ENCODE results near the gene UACA.

UACA gene

GRCh38 chr15:70770863-70771262 lies 7.5 kb upstream of the UACA start:
- no peak for DNase-seq
- Histone ChIP-seq H3K9me3 (ENCODE audit: control extremely low read depth in 1 of 5, control insufficient read depth in 4 of 5, insufficient read depth in 2 of 5, low read depth in 1 of 5, low read length in 4 of 5) (no peaks in the 10 kb centered on the region), H3K27ac (ENCODE audit: insufficient read depth in 1 of 2, low read depth in 1 of 2, low read length in 2 of 2, poor library complexity in 1 of 2, severe bottlenecking in 2 of 2) (no peak overlapping the region), H3K27me3 (replicated peaks in 2 of 5; ENCODE audit: control insufficient read depth in 4 of 5, insufficient read depth in 5 of 5, low read length in 4 of 5) (peaks cover 0 to 4% (median 0%) of the 10 kb centered on the region in 5 experiments), H3K4me1 (ENCODE audit: control extremely low read depth in 1 of 4, control insufficient read depth in 4 of 4, insufficient read depth in 4 of 4, low read length in 3 of 4) (peaks cover 0 to 5% (median 3%) of the 10 kb centered on the region in 4 experiments), H3K36me3 (ENCODE audit: control insufficient read depth in 4 of 4, insufficient read depth in 4 of 4, low read length in 3 of 4) (no peaks in the 10 kb centered on the region), H3K4me3 (ENCODE audit: control insufficient read depth in 1 of 7, extremely low read depth in 1 of 7, insufficient read depth in 4 of 7, low read depth in 2 of 7, low read length in 6 of 7) (no peak overlapping the region)
- POLR2A ChIA-PET, result no interaction called here
- 69% methylated on average over 3 of the region's 3 CpGs for WGBS (ENCODE audit: insufficient coverage)
- CTCF ChIA-PET, result interaction anchor here (0.8 kb wide), 1 partner anchor 41 kb away, joined by 3 read pairs; no protein-coding TSS in a partner anchor

GRCh38 chr15:70768257-70768883 lies 5.0 kb upstream of the UACA start:
- ChIA-PET POLR2A (interaction anchor here (0.6 to 1.4 kb wide), 2 partner anchors 11 to 493 kb away, joined by 3 to 4 read pairs; no protein-coding TSS in a partner anchor), CTCF (no interaction called here)
- no peaks in the 10 kb centered on the region for H3K9me3 ChIP-seq (ENCODE audit: control extremely low read depth in 1 of 5, control insufficient read depth in 4 of 5, insufficient read depth in 2 of 5, low read depth in 1 of 5, low read length in 4 of 5)
- no CpG with 5 or more reads among the region's 3 CpGs for WGBS (ENCODE audit: insufficient coverage)
- no peak overlapping the region for H3K27ac ChIP-seq (ENCODE audit: insufficient read depth in 1 of 2, low read depth in 1 of 2, low read length in 2 of 2, poor library complexity in 1 of 2, severe bottlenecking in 2 of 2)
- peak; percentile 21 to 48 (median 43) for DNase-seq
- H3K4me3 ChIP-seq (ENCODE audit: control insufficient read depth in 1 of 7, extremely low read depth in 1 of 7, insufficient read depth in 4 of 7, low read depth in 2 of 7, low read length in 6 of 7), result peak overlapping the region in 2 of 7 experiments; percentile 52 to 61
- peaks cover 4 to 21% (median 14%) of the 10 kb centered on the region in 5 experiments for H3K27me3 ChIP-seq (replicated peaks in 2 of 5; ENCODE audit: control insufficient read depth in 4 of 5, insufficient read depth in 5 of 5, low read length in 4 of 5)
- peaks cover 4 to 14% (median 9%) of the 10 kb centered on the region in 4 experiments for H3K4me1 ChIP-seq (ENCODE audit: control extremely low read depth in 1 of 4, control insufficient read depth in 4 of 4, insufficient read depth in 4 of 4, low read length in 3 of 4)
- no peaks in the 10 kb centered on the region for H3K36me3 ChIP-seq (ENCODE audit: control insufficient read depth in 4 of 4, insufficient read depth in 4 of 4, low read length in 3 of 4)

GRCh38 chr15:70767667-70768066 lies 4.3 kb upstream of the UACA start:
- H3K27ac ChIP-seq (ENCODE audit: insufficient read depth in 1 of 2, low read depth in 1 of 2, low read length in 2 of 2, poor library complexity in 1 of 2, severe bottlenecking in 2 of 2), result no peak overlapping the region
- 86% methylated on average over 1 of the region's 3 CpGs for WGBS (ENCODE audit: insufficient coverage)
- DNase-seq, result no peak

DNA sequence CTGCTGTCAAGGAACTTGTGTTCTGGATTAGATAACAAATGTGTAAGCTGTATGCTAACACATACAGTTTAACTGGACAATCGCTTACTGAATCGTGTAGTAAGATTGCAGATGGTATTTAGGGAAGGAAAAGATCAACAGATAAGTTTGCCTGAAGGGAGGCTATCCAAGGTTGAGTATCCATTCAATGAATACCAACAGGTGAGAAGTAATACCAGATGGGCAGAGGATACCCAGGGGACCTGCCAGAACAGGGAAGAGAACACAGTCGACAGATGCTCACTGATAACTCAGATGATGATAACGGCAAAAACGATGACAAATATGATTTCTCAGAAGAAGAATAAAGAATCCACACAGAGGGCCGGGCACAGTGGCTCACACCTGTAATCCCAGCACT lies 3.2 kb upstream of the UACA start:
- H3K4me1 ChIP-seq (ENCODE audit: control extremely low read depth in 1 of 4, control insufficient read depth in 4 of 4, insufficient read depth in 4 of 4, low read length in 3 of 4), result peaks cover 9 to 27% (median 18%) of the 10 kb centered on the region in 4 experiments
- no peaks in the 10 kb centered on the region for H3K9me3 ChIP-seq (ENCODE audit: control extremely low read depth in 1 of 5, control insufficient read depth in 4 of 5, insufficient read depth in 2 of 5, low read depth in 1 of 5, low read length in 4 of 5)
- H3K4me3 ChIP-seq (ENCODE audit: control insufficient read depth in 1 of 7, extremely low read depth in 1 of 7, insufficient read depth in 4 of 7, low read depth in 2 of 7, low read length in 6 of 7), result no peak overlapping the region
- peaks cover 10 to 34% (median 17%) of the 10 kb centered on the region in 5 experiments for H3K27me3 ChIP-seq (replicated peaks in 2 of 5; ENCODE audit: control insufficient read depth in 4 of 5, insufficient read depth in 5 of 5, low read length in 4 of 5)
- H3K27ac ChIP-seq (ENCODE audit: insufficient read depth in 1 of 2, low read depth in 1 of 2, low read length in 2 of 2, poor library complexity in 1 of 2, severe bottlenecking in 2 of 2), result no peak overlapping the region
- no peaks in the 10 kb centered on the region for H3K36me3 ChIP-seq (ENCODE audit: control insufficient read depth in 4 of 4, insufficient read depth in 4 of 4, low read length in 3 of 4)
- ChIA-PET CTCF (no interaction called here), POLR2A (interaction anchor here (1.4 kb wide), 1 partner anchor 9 kb away, joined by 4 read pairs; no protein-coding TSS in a partner anchor)
- WGBS (ENCODE audit: insufficient coverage), result 83% methylated on average over 5 of the region's 6 CpGs
- DNase-seq, result no peak

More at GRCh38 chr15:70767667-70768066, 4.3 kb upstream of the UACA start:
- Histone ChIP-seq H3K4me3 (ENCODE audit: control insufficient read depth in 1 of 7, extremely low read depth in 1 of 7, insufficient read depth in 4 of 7, low read depth in 2 of 7, low read length in 6 of 7) (peak overlapping the region in 2 of 7 experiments; percentile 52 to 61), H3K9me3 (ENCODE audit: control extremely low read depth in 1 of 5, control insufficient read depth in 4 of 5, insufficient read depth in 2 of 5, low read depth in 1 of 5, low read length in 4 of 5) (no peaks in the 10 kb centered on the region), H3K36me3 (ENCODE audit: control insufficient read depth in 4 of 4, insufficient read depth in 4 of 4, low read length in 3 of 4) (no peaks in the 10 kb centered on the region), H3K27me3 (replicated peaks in 2 of 5; ENCODE audit: control insufficient read depth in 4 of 5, insufficient read depth in 5 of 5, low read length in 4 of 5) (peaks cover 5 to 24% (median 14%) of the 10 kb centered on the region in 5 experiments), H3K4me1 (ENCODE audit: control extremely low read depth in 1 of 4, control insufficient read depth in 4 of 4, insufficient read depth in 4 of 4, low read length in 3 of 4) (peaks cover 9 to 21% (median 13%) of the 10 kb centered on the region in 4 experiments)
- ChIA-PET POLR2A (interaction anchor here (0.6 to 1.4 kb wide), 2 partner anchors 10 to 492 kb away, joined by 3 to 4 read pairs; no protein-coding TSS in a partner anchor), CTCF (interaction anchor here (1.2 kb wide), 1 partner anchor 44 kb away, joined by 3 read pairs; no protein-coding TSS in a partner anchor)

DNA sequence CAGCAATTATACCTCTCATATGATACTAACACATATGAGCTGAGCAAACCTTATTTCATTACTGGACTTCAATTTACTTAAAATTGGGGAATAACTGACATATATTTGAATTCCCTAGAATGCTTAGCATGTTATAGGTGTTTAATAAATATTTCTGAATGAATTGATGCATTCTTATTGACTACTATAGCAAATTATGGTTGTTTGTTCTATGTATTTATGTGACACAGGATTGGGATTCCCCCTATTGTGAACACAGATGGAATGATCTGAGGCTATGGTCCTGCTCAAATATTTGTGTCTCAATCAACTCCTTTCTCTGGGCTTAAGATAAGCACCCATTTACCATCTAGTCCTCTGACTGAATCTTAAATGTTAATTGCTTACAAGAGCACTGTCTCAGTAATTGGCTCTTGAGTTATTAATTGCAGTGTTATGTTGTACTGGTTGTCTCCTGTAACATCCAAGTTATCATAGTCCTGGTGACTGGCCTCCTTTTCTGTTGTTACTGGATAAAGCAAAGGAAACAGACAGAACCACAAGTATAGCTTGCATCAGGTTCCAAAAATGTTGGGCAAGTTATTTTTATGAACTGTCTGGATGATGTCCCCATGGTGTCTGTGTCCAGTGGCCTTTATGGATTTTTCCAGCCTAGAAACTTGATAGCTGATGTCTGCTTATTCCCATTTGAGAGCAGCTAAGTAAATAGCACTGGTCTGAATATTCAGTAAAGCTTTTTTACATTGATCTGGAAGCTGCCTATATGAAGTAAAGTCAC lies 2.3 kb upstream of the UACA start:
- DNase-seq, result no peak
- Histone ChIP-seq H3K9me3 (ENCODE audit: control extremely low read depth in 1 of 5, control insufficient read depth in 4 of 5, insufficient read depth in 2 of 5, low read depth in 1 of 5, low read length in 4 of 5) (no peaks in the 10 kb centered on the region), H3K4me1 (ENCODE audit: control extremely low read depth in 1 of 4, control insufficient read depth in 4 of 4, insufficient read depth in 4 of 4, low read length in 3 of 4) (peaks cover 9 to 27% (median 18%) of the 10 kb centered on the region in 4 experiments), H3K36me3 (ENCODE audit: control insufficient read depth in 4 of 4, insufficient read depth in 4 of 4, low read length in 3 of 4) (no peaks in the 10 kb centered on the region), H3K27me3 (replicated peaks in 2 of 5; ENCODE audit: control insufficient read depth in 4 of 5, insufficient read depth in 5 of 5, low read length in 4 of 5) (peaks cover 16 to 42% (median 23%) of the 10 kb centered on the region in 5 experiments), H3K27ac (ENCODE audit: insufficient read depth in 1 of 2, low read depth in 1 of 2, low read length in 2 of 2, poor library complexity in 1 of 2, severe bottlenecking in 2 of 2) (no peak overlapping the region), H3K4me3 (ENCODE audit: control insufficient read depth in 1 of 7, extremely low read depth in 1 of 7, insufficient read depth in 4 of 7, low read depth in 2 of 7, low read length in 6 of 7) (no peak overlapping the region)
- ChIA-PET CTCF (no interaction called here), POLR2A (no interaction called here)

GRCh38 chr15:70763950-70764730 lies 782 bp upstream of the UACA start:
- no peaks in the 10 kb centered on the region for H3K36me3 ChIP-seq (ENCODE audit: control insufficient read depth in 4 of 4, insufficient read depth in 4 of 4, low read length in 3 of 4)
- no peak overlapping the region for H3K27ac ChIP-seq (ENCODE audit: insufficient read depth in 1 of 2, low read depth in 1 of 2, low read length in 2 of 2, poor library complexity in 1 of 2, severe bottlenecking in 2 of 2)
- WGBS (ENCODE audit: insufficient coverage), result 10% methylated on average over 12 of the region's 17 CpGs
- ChIA-PET POLR2A (interaction anchor here (0.6 kb wide), 1 partner anchor 46 kb away, joined by 3 read pairs; no protein-coding TSS in a partner anchor), CTCF (no interaction called here)
- H3K27me3 ChIP-seq (replicated peaks in 2 of 5; ENCODE audit: control insufficient read depth in 4 of 5, insufficient read depth in 5 of 5, low read length in 4 of 5), result peaks cover 16 to 47% (median 26%) of the 10 kb centered on the region in 5 experiments
- H3K4me1 ChIP-seq (ENCODE audit: control extremely low read depth in 1 of 4, control insufficient read depth in 4 of 4, insufficient read depth in 4 of 4, low read length in 3 of 4), result peaks cover 9 to 27% (median 18%) of the 10 kb centered on the region in 4 experiments
- no peak for DNase-seq
- peak overlapping the region; percentile 46 to 84 (median 67) for H3K4me3 ChIP-seq (ENCODE audit: control insufficient read depth in 1 of 7, extremely low read depth in 1 of 7, insufficient read depth in 4 of 7, low read depth in 2 of 7, low read length in 6 of 7)
- no peaks in the 10 kb centered on the region for H3K9me3 ChIP-seq (ENCODE audit: control extremely low read depth in 1 of 5, control insufficient read depth in 4 of 5, insufficient read depth in 2 of 5, low read depth in 1 of 5, low read length in 4 of 5)

Data from common myeloid progenitor, CD34-positive (primary cell).